Measurements from ENCODE around the gene DLST.

DNA sequence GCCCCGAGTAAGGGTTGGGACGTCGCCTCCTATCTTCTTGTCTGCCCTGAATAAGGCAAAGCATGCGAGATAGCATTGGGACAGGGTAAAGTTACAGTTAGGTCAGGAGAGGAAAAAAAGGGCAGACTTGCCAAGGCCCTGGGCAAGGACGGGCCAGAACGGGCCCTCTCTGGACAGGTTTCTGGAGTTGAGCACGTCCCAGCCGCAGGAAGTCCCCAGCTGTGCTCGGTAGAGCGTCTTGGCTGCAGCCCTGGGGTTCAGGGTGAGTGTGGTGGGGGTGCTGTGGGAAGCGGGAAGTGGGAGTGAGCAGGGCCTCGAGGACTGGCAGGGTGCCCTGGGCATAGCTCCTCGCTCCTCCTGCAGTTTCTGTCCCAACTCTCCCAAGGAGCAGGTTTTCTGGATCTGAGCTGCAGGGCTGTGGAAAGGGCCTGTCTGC is 35.9 kb downstream of the DLST start:
- TF ChIP-seq, protein P1, sequence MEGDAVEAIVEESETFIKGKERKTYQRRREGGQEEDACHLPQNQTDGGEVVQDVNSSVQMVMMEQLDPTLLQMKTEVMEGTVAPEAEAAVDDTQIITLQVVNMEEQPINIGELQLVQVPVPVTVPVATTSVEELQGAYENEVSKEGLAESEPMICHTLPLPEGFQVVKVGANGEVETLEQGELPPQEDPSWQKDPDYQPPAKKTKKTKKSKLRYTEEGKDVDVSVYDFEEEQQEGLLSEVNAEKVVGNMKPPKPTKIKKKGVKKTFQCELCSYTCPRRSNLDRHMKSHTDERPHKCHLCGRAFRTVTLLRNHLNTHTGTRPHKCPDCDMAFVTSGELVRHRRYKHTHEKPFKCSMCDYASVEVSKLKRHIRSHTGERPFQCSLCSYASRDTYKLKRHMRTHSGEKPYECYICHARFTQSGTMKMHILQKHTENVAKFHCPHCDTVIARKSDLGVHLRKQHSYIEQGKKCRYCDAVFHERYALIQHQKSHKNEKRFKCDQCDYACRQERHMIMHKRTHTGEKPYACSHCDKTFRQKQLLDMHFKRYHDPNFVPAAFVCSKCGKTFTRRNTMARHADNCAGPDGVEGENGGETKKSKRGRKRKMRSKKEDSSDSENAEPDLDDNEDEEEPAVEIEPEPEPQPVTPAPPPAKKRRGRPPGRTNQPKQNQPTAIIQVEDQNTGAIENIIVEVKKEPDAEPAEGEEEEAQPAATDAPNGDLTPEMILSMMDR (IDR thresholded peaks at IDR 0.05), result no peak
- TF ChIP-seq POLR2A (IDR thresholded peaks at IDR 0.05) (no peak), POLR2AphosphoS5 (IDR thresholded peaks at IDR 0.05) (no peak), EP300 (IDR thresholded peaks at IDR 0.05) (no peak)

Data from stomach (tissue), 4 donors.